CD14-positive monocyte (primary cell): ENCODE results near the gene KLF2. TPM values are rescaled to one million over a fixed set of nuclear protein-coding genes. Genes with fewer than 3 reads are reported as not detected.
A peak's percentile ranks its signal among the peaks of the same experiment; 100 is the strongest.

Experiments
- DNase-seq, 3 donors: peaks; one replicate each; pipeline ENCODE4 v3.0.0-alpha.2; 2011 to 2022
- H2AFZ ChIP-seq: 2 replicates; pipeline ENCODE4 v1.6.0; 2012; ENCODE audit warnings: mild to moderate bottlenecking, low read depth, low read length, inconsistent platforms; ENCODE audit not compliant: insufficient read depth, poor library complexity, severe bottlenecking
- H3K27ac ChIP-seq, 2 donors: 1 replicate in 1 of 2; 2 replicates in 1 of 2; pipeline ENCODE4 v1.5.1; 2012 to 2013; ENCODE audit warnings: low read length in 2 of 2, control low read depth in 1 of 2, inconsistent platforms in 1 of 2, low read depth in 1 of 2, mild to moderate bottlenecking in 1 of 2
- H3K27me3 ChIP-seq, 2 donors: one replicate each; pipeline versions ENCODE4 v1.6.0 to v1.6.1; 2011 to 2013; ENCODE audit warnings: low read length in 2 of 2; ENCODE audit not compliant: control insufficient read depth in 2 of 2, insufficient read depth in 2 of 2
- H3K36me3 ChIP-seq, 2 donors: replicated peaks in 1 of 2; 1 replicate in 1 of 2; 2 replicates in 1 of 2; pipeline versions ENCODE4 v1.5.1 to v1.6.1; 2012 to 2013; ENCODE audit warnings: low read length in 2 of 2, control low read depth in 1 of 2, inconsistent platforms in 1 of 2, mild to moderate bottlenecking in 1 of 2; ENCODE audit not compliant: insufficient read depth in 2 of 2, control insufficient read depth in 1 of 2
- H3K4me1 ChIP-seq, 2 donors: 1 replicate in 1 of 2; 2 replicates in 1 of 2; pipeline versions ENCODE4 v1.5.1 to v1.6.1; 2012 to 2013; ENCODE audit warnings: low read length in 2 of 2, control low read depth in 1 of 2, inconsistent platforms in 1 of 2, mild to moderate bottlenecking in 1 of 2, moderate library complexity in 1 of 2; ENCODE audit not compliant: insufficient read depth in 2 of 2, control insufficient read depth in 1 of 2
- H3K4me2 ChIP-seq: replicated peaks from 2 replicates; pipeline ENCODE3; 2012; ENCODE audit warnings: low read length, moderate library complexity, mild to moderate bottlenecking; ENCODE audit not compliant: poor library complexity, severe bottlenecking; ENCODE audit errors: extremely low read depth
- H3K4me3 ChIP-seq, 3 experiments: fragments of 200-600 bp in 1 of 3; sonication (generic) in 1 of 3; replicated peaks in 1 of 3; 1 replicate in 2 of 3; 2 replicates in 1 of 3; pipeline ENCODE4 v1.5.1; 2011 to 2013; ENCODE audit warnings: low read length in 3 of 3, mild to moderate bottlenecking in 3 of 3, control low read depth in 2 of 3, low read depth in 2 of 3, inconsistent platforms in 1 of 3, moderate library complexity in 1 of 3
- H3K79me2 ChIP-seq: 2 replicates; pipeline ENCODE4 v1.6.0; 2012; ENCODE audit warnings: mild to moderate bottlenecking, control low read depth, inconsistent platforms, low read length, moderate library complexity; ENCODE audit not compliant: insufficient read depth
- H3K9ac ChIP-seq: 2 replicates; pipeline ENCODE4 v1.6.0; 2017; ENCODE audit warnings: low read length, mild to moderate bottlenecking; ENCODE audit not compliant: insufficient read depth, poor library complexity, severe bottlenecking
- H3K9me3 ChIP-seq, 2 donors: replicated peaks in 1 of 2; 1 replicate in 1 of 2; 2 replicates in 1 of 2; pipeline versions ENCODE4 v1.5.1 to v1.6.1; 2012 to 2013; ENCODE audit warnings: low read length in 2 of 2, control low read depth in 1 of 2; ENCODE audit not compliant: control insufficient read depth in 1 of 2, insufficient read depth in 1 of 2
- H4K20me1 ChIP-seq: 2 replicates; pipeline ENCODE4 v1.6.0; 2012; ENCODE audit warnings: mild to moderate bottlenecking, low read length, control low read depth, moderate library complexity; ENCODE audit not compliant: insufficient read depth
- H3K27ac Mint-ChIP-seq, 7 donors: one replicate each; pipeline ENCODE4 v1.8.0; 2020; ENCODE audit warnings: mild to moderate bottlenecking in 7 of 7, mixed read lengths in 7 of 7, moderate library complexity in 6 of 7, inconsistent platforms in 2 of 7
- H3K27me3 Mint-ChIP-seq, 3 donors: one replicate each; pipeline ENCODE4 v1.8.0; 2021 to 2022; ENCODE audit warnings: low read depth in 3 of 3, mild to moderate bottlenecking in 3 of 3, mixed read lengths in 3 of 3, moderate library complexity in 3 of 3, inconsistent platforms in 1 of 3
- H3K36me3 Mint-ChIP-seq, 2 donors: one replicate each; pipeline ENCODE4 v1.8.0; 2020; ENCODE audit warnings: mixed read lengths in 2 of 2, inconsistent platforms in 1 of 2, mild to moderate bottlenecking in 1 of 2
- H3K4me1 Mint-ChIP-seq: one replicate; pipeline ENCODE4 v1.8.0; 2020; ENCODE audit warnings: mild to moderate bottlenecking, mixed read lengths
- H3K4me3 Mint-ChIP-seq, 2 donors: one replicate each; pipeline ENCODE4 v1.8.0; 2020; ENCODE audit warnings: mild to moderate bottlenecking in 2 of 2, mixed read lengths in 2 of 2, moderate library complexity in 1 of 2
- H3K9me3 Mint-ChIP-seq, 7 donors: one replicate each; pipeline ENCODE4 v1.8.0; 2020 to 2022; ENCODE audit warnings: mixed read lengths in 7 of 7, mild to moderate bottlenecking in 6 of 7, moderate library complexity in 6 of 7, inconsistent platforms in 2 of 7
- CTCF ChIP-seq: fragments of 200-600 bp; IDR thresholded peaks from one replicate; pipeline ENCODE4 v1.8.0; 2022; ENCODE audit warnings: antibody characterized with exemption, mild to moderate bottlenecking
- WGBS: methylation state at CpG from one replicate; pipeline ENCODE4 v1.1.5; 2013; ENCODE audit warnings: missing lambda C conversion rate; ENCODE audit not compliant: insufficient coverage; 5-methylcytosine and 5-hydroxymethylcytosine counted together
- intact Hi-C, 2 donors: fragments of 100-400 bp; cut with micrococcal nuclease; formaldehyde crosslinking; loops; one replicate each; pipeline versions ENCODE4 v1.15.0 to v1.15.1; 2023
- polyA plus RNA-seq, 3 donors: library from polyadenylated mRNA; depleted of rRNA in 1 of 3; unstranded in 2 of 3; stranded (reverse) in 1 of 3; fragments of 300-500 nt in 2 of 3; fragments of >200 nt in 1 of 3; fragmentation: Illumina TruSeq in 2 of 3; gene quantifications; 1 replicate in 2 of 3; 2 replicates in 1 of 3; pipeline ENCODE4 v1.2.3, GENCODE V29; 2012 to 2021

Gene KLF2
- polyA plus RNA-seq, 3 donors: 34.0 to 331 (median 51.4) TPM

- Histone ChIP-seq H3K79me2 (peaks cover 8% of the 10 kb centered on the region), H3K4me3 (peak overlapping the region in 2 of 3 experiments; percentile 10 to 68), H4K20me1 (no peaks in the 10 kb centered on the region), H3K4me1 (peaks cover 83 to 87% of the 10 kb centered on the region in 2 donors), H3K9me3 (no peaks in the 10 kb centered on the region), H3K4me2 (peak overlapping the region; percentile 76), H3K27me3 (no peaks in the 10 kb centered on the region), H3K9ac (peak overlapping the region; percentile 29), H2AFZ (no peak overlapping the region), H3K27ac (peak overlapping the region; percentile 77 to 88), H3K36me3 (peaks cover 11 to 16% of the 10 kb centered on the region in 2 donors)
- H3K27ac Mint-ChIP-seq: peak overlapping the region; percentile 92 to 96 (median 94)
- no peaks in the 10 kb centered on the region for H3K27me3 Mint-ChIP-seq
- H3K36me3 Mint-ChIP-seq: peaks cover 27 to 28% of the 10 kb centered on the region in 2 donors
- DNase-seq: peak in 2 of 3 donors; percentile 23 to 32
- intact Hi-C loops: loop anchor here in 1 of 2 donors (5.0 kb wide), 1 partner anchor 44 kb away; no protein-coding TSS in a partner anchor
- peaks cover 29% of the 10 kb centered on the region for H3K4me1 Mint-ChIP-seq
- TF ChIP-seq CTCF: no peak
- 15% methylated on average over 10 of the region's 15 CpGs for WGBS
- H3K9me3 Mint-ChIP-seq: peaks cover 0 to 2% (median 0%) of the 10 kb centered on the region in 7 donors
- H3K4me3 Mint-ChIP-seq: peak overlapping the region; percentile 65 to 89
Measured at GRCh38 chr19:16370641-16371391, 46.2 kb downstream of the KLF2 start.

- H3K36me3 Mint-ChIP-seq: peaks cover 31 to 36% of the 10 kb centered on the region in 2 donors
- 1% methylated on average over 8 of the region's 18 CpGs for WGBS
- H4K20me1 ChIP-seq: no peaks in the 10 kb centered on the region
- peak overlapping the region; percentile 29 for H3K9ac ChIP-seq
- intact Hi-C loops: loop anchor here in 1 of 2 donors (5.0 kb wide), 1 partner anchor 44 kb away; no protein-coding TSS in a partner anchor
- peaks cover 11 to 22% of the 10 kb centered on the region in 2 donors for H3K36me3 ChIP-seq
- peak overlapping the region; percentile 77 to 88 for H3K27ac ChIP-seq
- no peaks in the 10 kb centered on the region for H3K27me3 Mint-ChIP-seq
- H2AFZ ChIP-seq: no peak overlapping the region
- H3K27ac Mint-ChIP-seq: peak overlapping the region; percentile 92 to 96 (median 94)
- no peak for TF ChIP-seq CTCF
- H3K9me3 ChIP-seq: no peaks in the 10 kb centered on the region
- peaks cover 0 to 2% (median 0%) of the 10 kb centered on the region in 7 donors for H3K9me3 Mint-ChIP-seq
- DNase-seq: peak; percentile 67 to 73 (median 69)
- H3K4me1 Mint-ChIP-seq: peaks cover 27% of the 10 kb centered on the region
- no peaks in the 10 kb centered on the region for H3K27me3 ChIP-seq
- peak overlapping the region; percentile 76 for H3K4me2 ChIP-seq
- H3K4me3 ChIP-seq: peak overlapping the region in 2 of 3 experiments; percentile 10 to 68
- H3K79me2 ChIP-seq: peaks cover 8% of the 10 kb centered on the region
- peak overlapping the region; percentile 65 to 89 for H3K4me3 Mint-ChIP-seq
- H3K4me1 ChIP-seq: peaks cover 77 to 87% of the 10 kb centered on the region in 2 donors
Measured at GRCh38 chr19:16371540-16371986, 46.9 kb downstream of the KLF2 start.
